ENCODE measurements around the gene SGMS1. TPM values are rescaled to one million over a fixed set of nuclear protein-coding genes. Genes with fewer than 3 reads are reported as not detected.

Gene SGMS1
- total and polyA plus RNA-seq, 8 donors = 47.0 to 58.1 (median 54.0) TPM

GRCh38 chr10:50526185-50526584 lies 97.6 kb downstream of the SGMS1 start:
- no peak overlapping the region for H3K27ac ChIP-seq
- no peaks in the 10 kb centered on the region for H3K27me3 ChIP-seq
- no peaks in the 10 kb centered on the region for H3K36me3 ChIP-seq
- no peak for TF ChIP-seq CTCF (IDR thresholded peaks at IDR 0.05)
- intact Hi-C loops (cut with DNase I) = no loop called here
- H3K4me3 ChIP-seq = no peak overlapping the region
- no peaks in the 10 kb centered on the region for H3K4me1 ChIP-seq
- no peak for ATAC-seq
- no peaks in the 10 kb centered on the region for H3K9me3 ChIP-seq
- no peak for DNase-seq

- no peak for ATAC-seq
- intact Hi-C loops (cut with DNase I) = no loop called here
- Histone ChIP-seq H3K9me3 (no peaks in the 10 kb centered on the region), H3K4me3 (no peak overlapping the region), H3K4me1 (no peaks in the 10 kb centered on the region), H3K36me3 (no peaks in the 10 kb centered on the region), H3K27me3 (no peaks in the 10 kb centered on the region), H3K27ac (no peak overlapping the region)
- no peak for TF ChIP-seq CTCF (IDR thresholded peaks at IDR 0.05)
- no peak for DNase-seq
These were observed 100.4 kb downstream of the SGMS1 start for GRCh38 chr10:50523357-50523756.

- ATAC-seq = no peak
- Histone ChIP-seq H3K27ac (no peak overlapping the region), H3K27me3 (no peaks in the 10 kb centered on the region), H3K4me1 (no peaks in the 10 kb centered on the region), H3K9me3 (no peaks in the 10 kb centered on the region), H3K36me3 (no peaks in the 10 kb centered on the region), H3K4me3 (no peak overlapping the region)
- intact Hi-C loops (cut with DNase I) = no loop called here
- no peak for TF ChIP-seq CTCF (IDR thresholded peaks at IDR 0.05)
- no peak for DNase-seq
These were observed 100.8 kb downstream of the SGMS1 start for GRCh38 chr10:50522908-50523307.

- no peaks in the 10 kb centered on the region for H3K9me3 ChIP-seq
- no peaks in the 10 kb centered on the region for H3K4me1 ChIP-seq
- ATAC-seq (no peak), DNase-seq (no peak)
- intact Hi-C loops (cut with DNase I) = no loop called here
- TF ChIP-seq CTCF (IDR thresholded peaks at IDR 0.05) = no peak
- no peak overlapping the region for H3K27ac ChIP-seq
- no peak overlapping the region for H3K4me3 ChIP-seq
- no peaks in the 10 kb centered on the region for H3K27me3 ChIP-seq
- H3K36me3 ChIP-seq = no peaks in the 10 kb centered on the region
These were observed 103.6 kb downstream of the SGMS1 start for GRCh38 chr10:50520115-50520514.

GRCh38 chr10:50517626-50518025 lies 106.1 kb downstream of the SGMS1 start:
- no peak overlapping the region for H3K27ac ChIP-seq
- no peaks in the 10 kb centered on the region for H3K4me1 ChIP-seq
- no peak for TF ChIP-seq CTCF (IDR thresholded peaks at IDR 0.05)
- H3K36me3 ChIP-seq = no peaks in the 10 kb centered on the region
- no peak for DNase-seq
- no peak for ATAC-seq
- no peaks in the 10 kb centered on the region for H3K27me3 ChIP-seq
- no peak overlapping the region for H3K4me3 ChIP-seq
- intact Hi-C loops (cut with DNase I) = no loop called here
- no peaks in the 10 kb centered on the region for H3K9me3 ChIP-seq
